Measurements from ENCODE around the gene TAS1R3. TPM values are rescaled to one million over a fixed set of nuclear protein-coding genes. Genes with fewer than 3 reads are reported as not detected.
A peak's percentile ranks its signal among the peaks of the same experiment; 100 is the strongest.

TAS1R3 gene
- total RNA-seq, 2 donors from 2014 or later: 0.24 to 0.57 TPM

DNA sequence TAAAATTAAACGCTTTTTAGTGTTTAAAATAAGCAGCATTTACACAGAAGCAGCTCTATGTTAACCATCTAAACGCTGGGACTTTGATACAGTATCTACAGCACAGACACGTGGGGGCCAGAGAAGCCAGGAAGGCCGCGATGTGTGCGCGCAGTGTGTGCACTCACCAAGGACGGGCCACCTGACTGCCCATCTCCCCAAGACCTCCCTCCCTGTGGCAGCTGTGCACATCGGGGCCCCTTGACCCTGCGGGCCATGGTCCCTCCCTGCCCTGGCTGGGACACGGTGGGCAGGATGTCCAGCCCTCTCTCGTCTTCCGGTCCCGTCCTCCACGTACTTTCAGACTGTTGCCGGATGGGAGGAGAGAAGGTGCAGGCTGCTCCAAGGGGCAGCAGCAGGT lies 4.2 kb downstream of the TAS1R3 start:
- Histone ChIP-seq H3K9ac (ENCODE audit: low read depth in 2 of 2, low read length in 2 of 2) (no peak overlapping the region), H3K4me1 (no peaks in the 10 kb centered on the region), H3K9me3 (no peaks in the 10 kb centered on the region), H3K27ac (no peak overlapping the region), H3K27me3 (no peaks in the 10 kb centered on the region), H3K36me3 (no peaks in the 10 kb centered on the region), H3K4me3 (no peak overlapping the region)
- intact Hi-C loops (cut with DNase I): no loop called here
- no peak for DNase-seq
- TF ChIP-seq, protein P1, sequence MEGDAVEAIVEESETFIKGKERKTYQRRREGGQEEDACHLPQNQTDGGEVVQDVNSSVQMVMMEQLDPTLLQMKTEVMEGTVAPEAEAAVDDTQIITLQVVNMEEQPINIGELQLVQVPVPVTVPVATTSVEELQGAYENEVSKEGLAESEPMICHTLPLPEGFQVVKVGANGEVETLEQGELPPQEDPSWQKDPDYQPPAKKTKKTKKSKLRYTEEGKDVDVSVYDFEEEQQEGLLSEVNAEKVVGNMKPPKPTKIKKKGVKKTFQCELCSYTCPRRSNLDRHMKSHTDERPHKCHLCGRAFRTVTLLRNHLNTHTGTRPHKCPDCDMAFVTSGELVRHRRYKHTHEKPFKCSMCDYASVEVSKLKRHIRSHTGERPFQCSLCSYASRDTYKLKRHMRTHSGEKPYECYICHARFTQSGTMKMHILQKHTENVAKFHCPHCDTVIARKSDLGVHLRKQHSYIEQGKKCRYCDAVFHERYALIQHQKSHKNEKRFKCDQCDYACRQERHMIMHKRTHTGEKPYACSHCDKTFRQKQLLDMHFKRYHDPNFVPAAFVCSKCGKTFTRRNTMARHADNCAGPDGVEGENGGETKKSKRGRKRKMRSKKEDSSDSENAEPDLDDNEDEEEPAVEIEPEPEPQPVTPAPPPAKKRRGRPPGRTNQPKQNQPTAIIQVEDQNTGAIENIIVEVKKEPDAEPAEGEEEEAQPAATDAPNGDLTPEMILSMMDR (IDR thresholded peaks at IDR 0.05): no peak

DNA sequence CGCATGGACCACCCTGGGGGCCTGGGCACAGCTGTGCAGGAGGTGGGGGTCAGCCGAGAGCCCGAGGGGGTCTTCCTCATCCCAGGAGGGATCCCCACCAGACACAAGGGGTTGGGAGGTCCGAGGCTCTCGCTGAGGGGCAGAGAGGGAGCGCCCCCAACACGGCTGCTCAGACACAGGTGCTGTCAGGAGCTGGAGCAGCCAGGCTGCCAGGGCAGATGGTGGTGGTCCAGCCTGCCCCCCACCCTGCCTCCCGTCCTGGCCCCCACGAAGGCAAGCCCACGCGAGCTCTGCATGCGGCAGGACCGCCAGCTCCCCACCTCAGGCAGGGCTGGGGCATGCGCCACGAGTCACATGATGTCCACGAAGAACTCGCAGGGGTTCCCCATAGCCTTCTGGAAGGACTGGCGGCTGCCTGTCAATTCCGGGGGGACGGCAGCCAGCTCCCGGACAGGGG lies 4.7 kb downstream of the TAS1R3 start:
- no peaks in the 10 kb centered on the region for H3K9me3 ChIP-seq
- H3K4me1 ChIP-seq: no peaks in the 10 kb centered on the region
- H3K27me3 ChIP-seq: no peaks in the 10 kb centered on the region
- no peak overlapping the region for H3K27ac ChIP-seq
- no peak overlapping the region for H3K9ac ChIP-seq (ENCODE audit: low read depth in 2 of 2, low read length in 2 of 2)
- no peak for DNase-seq
- intact Hi-C loops (cut with DNase I): no loop called here
- no peak overlapping the region for H3K4me3 ChIP-seq
- H3K36me3 ChIP-seq: no peaks in the 10 kb centered on the region
- TF ChIP-seq, protein P1 (IDR thresholded peaks at IDR 0.05): no peak

DNA sequence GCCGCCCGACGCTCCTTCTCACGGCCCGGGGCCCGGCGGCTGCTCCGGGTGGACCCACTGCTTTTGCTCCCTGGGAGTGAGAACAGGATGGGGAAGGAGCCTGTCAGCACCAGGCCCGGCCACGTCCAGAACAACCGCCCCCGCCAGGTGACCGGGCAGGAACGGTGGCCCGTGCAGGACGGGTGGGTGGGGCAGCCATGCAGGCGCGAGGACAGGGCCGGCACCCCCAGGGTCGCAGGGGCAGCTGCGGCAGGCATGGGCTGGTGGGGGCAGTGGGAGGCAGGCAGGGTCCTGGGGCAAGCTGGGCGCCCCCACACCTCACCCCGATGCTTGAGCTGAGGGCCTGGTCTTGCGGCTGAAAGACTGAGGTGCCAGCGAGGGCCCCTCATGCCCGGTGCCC lies 5.4 kb downstream of the TAS1R3 start:
- intact Hi-C loops (cut with DNase I): no loop called here
- TF ChIP-seq, protein P1 (IDR thresholded peaks at IDR 0.05): no peak
- Histone ChIP-seq H3K9me3 (no peaks in the 10 kb centered on the region), H3K36me3 (no peaks in the 10 kb centered on the region), H3K4me1 (no peaks in the 10 kb centered on the region), H3K27ac (no peak overlapping the region), H3K9ac (ENCODE audit: low read depth in 2 of 2, low read length in 2 of 2) (no peak overlapping the region), H3K27me3 (no peaks in the 10 kb centered on the region), H3K4me3 (no peak overlapping the region)
- DNase-seq: no peak

DNA sequence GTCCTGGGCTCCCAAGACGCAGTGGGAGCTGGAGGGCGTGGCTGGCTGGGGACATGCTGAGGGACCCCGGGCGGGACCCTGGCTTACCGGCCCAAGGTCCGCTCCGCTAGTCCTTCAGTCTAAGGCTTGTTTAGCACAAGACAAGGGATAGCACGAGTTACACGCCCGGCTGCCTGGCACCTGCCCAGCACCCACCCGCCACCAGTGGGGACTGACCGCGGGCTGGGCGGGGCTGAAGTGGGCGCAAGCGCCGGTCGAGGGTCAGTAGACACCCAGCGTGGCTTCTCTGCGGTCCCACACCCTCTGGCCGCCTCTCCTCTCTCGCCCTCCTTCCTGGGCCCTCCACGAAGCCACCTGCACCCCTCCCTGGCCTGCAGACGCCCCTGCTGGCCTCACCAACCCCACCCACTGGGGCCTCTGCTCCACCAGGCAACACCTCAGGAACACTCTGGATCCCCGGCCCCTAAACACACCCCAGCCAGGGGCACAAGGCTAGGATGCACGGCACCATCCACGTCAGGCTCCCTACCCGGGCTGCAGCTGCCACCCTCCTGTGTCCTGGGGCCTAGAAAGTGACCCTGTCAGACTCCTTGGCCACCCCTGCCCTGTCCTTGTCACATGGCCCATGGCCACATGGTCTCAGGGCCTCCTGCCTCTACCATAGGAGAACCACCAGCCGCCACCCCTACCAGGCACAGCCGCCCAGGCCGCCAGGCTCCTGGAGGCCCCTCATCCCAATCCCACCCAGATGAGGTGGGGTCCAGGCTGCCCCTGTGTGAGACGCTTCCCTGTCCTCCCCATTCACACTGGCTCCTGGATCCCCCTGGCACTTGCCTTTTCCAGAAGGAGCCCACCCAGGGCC lies 6.1 kb downstream of the TAS1R3 start:
- intact Hi-C loops (cut with DNase I): no loop called here

DNA sequence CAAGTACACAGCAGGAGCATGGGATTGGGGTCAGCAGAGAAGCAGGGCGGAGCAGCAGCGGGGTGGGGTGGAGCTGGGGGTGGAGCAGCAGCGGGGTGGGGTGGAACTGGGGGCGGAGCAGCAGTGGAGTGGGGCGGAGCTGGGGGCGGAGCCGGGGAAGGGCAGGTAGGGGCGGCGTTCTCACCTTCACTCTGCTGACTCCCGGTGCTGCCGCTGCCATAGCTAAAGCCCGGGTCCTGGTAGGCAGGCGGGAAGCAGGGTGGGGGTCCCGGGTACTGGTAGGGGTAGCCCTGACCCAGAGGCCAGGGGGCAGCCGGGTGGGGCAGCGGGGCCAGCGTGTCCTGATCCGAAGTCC lies 6.7 kb downstream of the TAS1R3 start:
- no peaks in the 10 kb centered on the region for H3K9me3 ChIP-seq
- intact Hi-C loops (cut with DNase I): no loop called here
- DNase-seq: peak; percentile 72
- no peak overlapping the region for H3K27ac ChIP-seq
- no peaks in the 10 kb centered on the region for H3K4me1 ChIP-seq
- no peaks in the 10 kb centered on the region for H3K27me3 ChIP-seq
- H3K9ac ChIP-seq (ENCODE audit: low read depth in 2 of 2, low read length in 2 of 2): no peak overlapping the region
- no peak overlapping the region for H3K4me3 ChIP-seq
- H3K36me3 ChIP-seq: no peaks in the 10 kb centered on the region
- TF ChIP-seq, protein P1 (IDR thresholded peaks at IDR 0.05): no peak

More for the DNA sequence above, 6.1 kb downstream of the TAS1R3 start:
- Histone ChIP-seq H3K27ac (no peak overlapping the region), H3K4me3 (no peak overlapping the region), H3K9ac (ENCODE audit: low read depth in 2 of 2, low read length in 2 of 2) (no peak overlapping the region), H3K4me1 (no peaks in the 10 kb centered on the region), H3K27me3 (no peaks in the 10 kb centered on the region), H3K36me3 (no peaks in the 10 kb centered on the region), H3K9me3 (no peaks in the 10 kb centered on the region)
- TF ChIP-seq, protein P1 (IDR thresholded peaks at IDR 0.05): no peak
- DNase-seq: no peak
